Esophagus squamous epithelium (tissue), 5 donors: Measurements from ENCODE around the gene GMDS. TPM values are rescaled to one million over a fixed set of nuclear protein-coding genes. Genes with fewer than 3 reads are reported as not detected.

Experiments used
- DNase-seq: peaks from one replicate; lab custom pipeline; 2025; lab: John Stamatoyannopoulos, UW
- H3K27ac ChIP-seq, 4 donors: fragments of 200-600 bp; sonication (generic); one replicate each; pipeline ENCODE4 v1.5.1; 2016 to 2019; ENCODE audit warnings: mild to moderate bottlenecking in 1 of 4
- H3K27me3 ChIP-seq, 4 donors: fragments of 200-600 bp; sonication (generic); 1 replicate in 3 of 4; 2 replicates in 1 of 4; pipeline versions ENCODE4 v1.5.1 to v1.6.0; 2017 to 2021; ENCODE audit warnings: antibody characterized with exemption in 1 of 4
- H3K36me3 ChIP-seq, 3 donors: fragments of 200-600 bp; sonication (generic); one replicate each; pipeline ENCODE4 v1.5.1; 2016 to 2019
- H3K4me1 ChIP-seq, 3 donors: fragments of 200-600 bp; sonication (generic); one replicate each; pipeline ENCODE4 v1.5.1; 2017 to 2019
- H3K4me3 ChIP-seq, 4 donors: fragments of 200-600 bp; sonication (generic); 1 replicate in 3 of 4; 2 replicates in 1 of 4; pipeline ENCODE4 v1.5.1; 2016 to 2019; ENCODE audit warnings: mild to moderate bottlenecking in 2 of 4, moderate library complexity in 1 of 4
- H3K9me3 ChIP-seq, 3 donors: fragments of 200-600 bp; sonication (generic); one replicate each; pipeline ENCODE4 v1.5.1; 2016 to 2019
- CTCF ChIP-seq, 6 experiments: fragments of 450-650 bp in 4 of 6; fragments of 200-600 bp in 2 of 6; sonication (generic) in 2 of 6; IDR thresholded peaks; one replicate each; pipeline ENCODE4 v1.5.1; 2016 to 2019; ENCODE audit warnings: antibody characterized with exemption in 6 of 6, mild to moderate bottlenecking in 4 of 6, moderate library complexity in 4 of 6
- POLR2A ChIP-seq, 4 donors: fragments of 450-650 bp; IDR thresholded peaks; one replicate each; pipeline ENCODE4 v1.6.1; 2017; ENCODE audit warnings: antibody characterized with exemption in 4 of 4, mild to moderate bottlenecking in 4 of 4, moderate library complexity in 3 of 4
- WGBS, 2 donors: methylation state at CpG; one replicate each; pipeline ENCODE4 v1.1.5; 2018; 5-methylcytosine and 5-hydroxymethylcytosine counted together
- intact Hi-C: fragments of 100-400 bp; cut with DNase I; formaldehyde crosslinking; loops from one replicate; pipeline ENCODE4 v1.15.0; 2022
- total RNA-seq, 4 donors: library from RNA; depleted of rRNA; stranded (reverse); fragments of >200 nt; gene quantifications; one replicate each; pipeline ENCODE4 v1.1.0, GENCODE V29; 2016
- donor health status: DM: yes; HTN: yes; CAD: no.

The GMDS gene
- total RNA-seq, 4 donors from 2014 or later = 17.9 to 58.7 (median 36.7) TPM

GRCh38 chr6:1702580-1703051 is 542.8 kb downstream of the GMDS start:
- Histone ChIP-seq H3K4me3 (no peak overlapping the region), H3K27me3 (no peaks in the 10 kb centered on the region), H3K4me1 (no peaks in the 10 kb centered on the region), H3K36me3 (no peaks in the 10 kb centered on the region), H3K27ac (peak overlapping the region in 1 of 4 donors; percentile 21), H3K9me3 (no peaks in the 10 kb centered on the region)
- TF ChIP-seq CTCF (IDR thresholded peaks at IDR 0.05) (no peak), POLR2A (IDR thresholded peaks at IDR 0.05) (no peak)
- DNase-seq = no peak
- 88 to 89% methylated on average over 3 to 6 of the region's 8 CpGs for WGBS, 2 donors
- intact Hi-C loops = no loop called here

GRCh38 chr6:1701668-1702353 is 543.6 kb downstream of the GMDS start:
- Histone ChIP-seq H3K9me3 (no peaks in the 10 kb centered on the region), H3K27ac (no peak overlapping the region), H3K4me3 (no peak overlapping the region), H3K4me1 (no peaks in the 10 kb centered on the region), H3K36me3 (no peaks in the 10 kb centered on the region), H3K27me3 (no peaks in the 10 kb centered on the region)
- intact Hi-C loops = no loop called here
- no peak for DNase-seq
- WGBS, 2 donors = 87% methylated on average over 10 to 11 of the region's 12 CpGs
- no peak for TF ChIP-seq POLR2A (IDR thresholded peaks at IDR 0.05)
- TF ChIP-seq CTCF (IDR thresholded peaks at IDR 0.05) = no peak

GRCh38 chr6:1700278-1700967 is 545.0 kb downstream of the GMDS start:
- DNase-seq = no peak
- TF ChIP-seq POLR2A (IDR thresholded peaks at IDR 0.05) (no peak), CTCF (IDR thresholded peaks at IDR 0.05) (no peak)
- no peak overlapping the region for H3K27ac ChIP-seq
- H3K36me3 ChIP-seq = no peaks in the 10 kb centered on the region
- no peaks in the 10 kb centered on the region for H3K4me1 ChIP-seq
- WGBS, 2 donors = 71 to 91% methylated on average over 6 to 8 of the region's 11 CpGs
- no peaks in the 10 kb centered on the region for H3K9me3 ChIP-seq
- no peaks in the 10 kb centered on the region for H3K27me3 ChIP-seq
- intact Hi-C loops = no loop called here
- H3K4me3 ChIP-seq = no peak overlapping the region

- 82 to 84% methylated on average over 10 to 11 of the region's 11 CpGs for WGBS, 2 donors
- intact Hi-C loops = no loop called here
- no peaks in the 10 kb centered on the region for H3K4me1 ChIP-seq
- H3K27me3 ChIP-seq = no peaks in the 10 kb centered on the region
- TF ChIP-seq CTCF (IDR thresholded peaks at IDR 0.05) = no peak
- H3K4me3 ChIP-seq = no peak overlapping the region
- no peaks in the 10 kb centered on the region for H3K36me3 ChIP-seq
- DNase-seq = no peak
- no peaks in the 10 kb centered on the region for H3K9me3 ChIP-seq
- H3K27ac ChIP-seq = no peak overlapping the region
These were observed 546.9 kb downstream of the GMDS start for GRCh38 chr6:1698527-1698926.

- Histone ChIP-seq H3K4me1 (no peaks in the 10 kb centered on the region), H3K36me3 (no peaks in the 10 kb centered on the region), H3K4me3 (no peak overlapping the region), H3K27me3 (no peaks in the 10 kb centered on the region), H3K9me3 (no peaks in the 10 kb centered on the region), H3K27ac (no peak overlapping the region)
- 93 to 96% methylated on average over 10 of the region's 10 CpGs for WGBS, 2 donors
- TF ChIP-seq POLR2A (IDR thresholded peaks at IDR 0.05) = no peak
- TF ChIP-seq CTCF (IDR thresholded peaks at IDR 0.05) = no peak
- no peak for DNase-seq
- intact Hi-C loops = no loop called here
These were observed 547.6 kb downstream of the GMDS start for GRCh38 chr6:1697688-1698351.
